GM12878 (cell line): ENCODE data around the gene ZNF174. TPM values are rescaled to one million over a fixed set of nuclear protein-coding genes. Genes with fewer than 3 reads are reported as not detected.

Experiments
- ATAC-seq: fragments of 200-7000 bp; cut with Tn5 transposase; 3 replicates; pipeline ENCODE4 v1.9.1; 2020; ENCODE audit warnings: mild to moderate bottlenecking, moderate library complexity
- BruUV-seq: library from RNA; stranded (reverse); fragments of 400-500 nt; replicated peaks from 2 replicates; lab custom pipeline; 2021; lab: Mats Ljungman, UMichigan
- CTCF ChIA-PET: fragments of 300-600 bp; sonication (Branson Sonifier 250); formaldehyde crosslinking; extraction: SDS; loops from one replicate; lab custom pipeline; 2021; ENCODE audit warnings: inconsistent platforms; lab: Yijun Ruan, JAX
- POLR2A ChIA-PET: fragments of 350-600 bp; formaldehyde crosslinking; extraction: SDS; loops from one replicate; lab custom pipeline; 2021; ENCODE audit warnings: inconsistent platforms; lab: Charles Lee
- RAD21 ChIA-PET: fragments of 300-600 bp; sonication (Branson Sonifier 250); formaldehyde crosslinking; loops from one replicate; lab custom pipeline; 2023; ENCODE audit warnings: antibody characterized with exemption; ENCODE audit not compliant: unreplicated experiment; lab: Charles Lee
- SMC1A ChIA-PET: fragments of 300-600 bp; sonication (Branson Sonifier 250); formaldehyde crosslinking; loops from one replicate; lab custom pipeline; 2023; ENCODE audit not compliant: unreplicated experiment, uncharacterized antibody; lab: Charles Lee
- DNase-seq: peaks from one replicate; pipeline ENCODE4 v3.0.0-alpha.2; 2011; ENCODE audit warnings: low read depth, low spot score
- FAIRE-seq: peaks from 3 replicates; lab custom pipeline; 2011; peaks lifted over from hg19 to GRCh38; lab: Jason Lieb, UNC
- H2AFZ ChIP-seq: 2 replicates; pipeline ENCODE4 v1.6.0; 2011; ENCODE audit warnings: low read depth, low read length, control low read depth; ENCODE audit not compliant: control insufficient read depth
- H3K27ac ChIP-seq: 2 replicates; pipeline ENCODE4 v1.5.1; 2011; ENCODE audit warnings: control low read depth; ENCODE audit not compliant: control insufficient read depth, insufficient read depth
- H3K27me3 ChIP-seq, 2 experiments: replicated peaks in 1 of 2; 2 replicates each; pipeline versions ENCODE4 v1.6.0 to v1.6.1; 2011; ENCODE audit warnings: low read length in 1 of 2; ENCODE audit not compliant: control insufficient read depth in 2 of 2, insufficient read depth in 2 of 2
- H3K36me3 ChIP-seq, 2 experiments: 2 replicates each; pipeline ENCODE4 v1.5.1; 2011; ENCODE audit warnings: low read length in 1 of 2; ENCODE audit not compliant: control insufficient read depth in 2 of 2, insufficient read depth in 2 of 2
- H3K4me1 ChIP-seq: 2 replicates; pipeline ENCODE4 v1.6.1; 2011; ENCODE audit warnings: mild to moderate bottlenecking, low read length, moderate library complexity, mixed read lengths; ENCODE audit not compliant: control insufficient read depth, insufficient read depth
- H3K4me2 ChIP-seq: 2 replicates; pipeline ENCODE4 v1.6.0; 2011; ENCODE audit warnings: control low read depth; ENCODE audit not compliant: control insufficient read depth, insufficient read depth
- H3K4me3 ChIP-seq: fragments of 200-600 bp; sonication (generic); 2 replicates; pipeline ENCODE4 v1.5.1; 2016
- H3K79me2 ChIP-seq: 2 replicates; pipeline ENCODE4 v1.6.0; 2011; ENCODE audit warnings: low read length; ENCODE audit not compliant: control insufficient read depth, insufficient read depth
- H3K9ac ChIP-seq: 2 replicates; pipeline ENCODE4 v1.8.0; 2011; ENCODE audit warnings: low read length, control low read depth, mixed read lengths; ENCODE audit not compliant: control insufficient read depth, insufficient read depth
- H3K9me3 ChIP-seq: replicated peaks from 3 replicates; pipeline ENCODE4 v1.5.1; 2011; ENCODE audit warnings: mild to moderate bottlenecking, low read length; ENCODE audit not compliant: control insufficient read depth, insufficient read depth
- H4K20me1 ChIP-seq: 2 replicates; pipeline ENCODE4 v1.6.0; 2011; ENCODE audit not compliant: control insufficient read depth, insufficient read depth
- ASH2L ChIP-seq: fragments of 300-600, 200-600 bp; sonication (generic); IDR thresholded peaks from 2 replicates; pipeline ENCODE4 v1.6.1; 2017; ENCODE audit warnings: low read depth, mild to moderate bottlenecking, borderline replicate concordance
- ATF7 ChIP-seq: fragments of 450-650 bp; IDR thresholded peaks from 2 replicates; pipeline ENCODE4 v1.6.1; 2016; ENCODE audit warnings: low read depth, mild to moderate bottlenecking
- BMI1 ChIP-seq: fragments of 450-650 bp; IDR thresholded peaks from 2 replicates; pipeline ENCODE4 v1.6.1; 2016; ENCODE audit warnings: mild to moderate bottlenecking, moderate library complexity, borderline replicate concordance
- CBX5 ChIP-seq: sonication (generic); IDR thresholded peaks from 2 replicates; pipeline ENCODE4 v1.6.1; 2016; ENCODE audit warnings: low read depth, moderate library complexity, mild to moderate bottlenecking, inconsistent platforms
- CHD1 ChIP-seq: IDR thresholded peaks from 2 replicates; pipeline ENCODE4 v1.6.1; 2012; ENCODE audit warnings: low read depth, low read length, improper control_type of control experiment
- GATAD2B ChIP-seq: fragments of 450-650 bp; conservative IDR thresholded peaks from 2 replicates; pipeline ENCODE4 v1.6.1; 2017; ENCODE audit warnings: low read depth, mild to moderate bottlenecking, moderate library complexity
- HDGF ChIP-seq: fragments of 450-650 bp; IDR thresholded peaks from 2 replicates; pipeline ENCODE4 v1.6.1; 2016; ENCODE audit warnings: antibody characterized with exemption
- KAT2A ChIP-seq: conservative IDR thresholded peaks from 2 replicates; pipeline ENCODE4 v1.6.1; 2011; ENCODE audit warnings: low read depth, low read length; ENCODE audit not compliant: control insufficient read depth
- KLF5 ChIP-seq: fragments of 450-650 bp; IDR thresholded peaks from 2 replicates; pipeline ENCODE4 v1.6.1; 2014; ENCODE audit warnings: mild to moderate bottlenecking; ENCODE audit not compliant: partially characterized antibody
- NBN ChIP-seq: fragments of 450-650 bp; IDR thresholded peaks from 2 replicates; pipeline ENCODE4 v1.6.1; 2016
- NFIC ChIP-seq: IDR thresholded peaks from 2 replicates; pipeline ENCODE4 v1.6.1; 2012; ENCODE audit warnings: low read depth, mild to moderate bottlenecking, inconsistent platforms, low read length, moderate library complexity
- NKRF ChIP-seq: fragments of 450-650 bp; conservative IDR thresholded peaks from 2 replicates; pipeline ENCODE4 v1.6.1; 2017; ENCODE audit warnings: mild to moderate bottlenecking, moderate library complexity
- RAD51 ChIP-seq: fragments of 450-650 bp; IDR thresholded peaks from 2 replicates; pipeline ENCODE4 v1.6.1; 2016; ENCODE audit warnings: moderate library complexity, mild to moderate bottlenecking, inconsistent platforms
- RELA ChIP-seq: fragments of 450-650 bp; IDR thresholded peaks from 2 replicates; pipeline ENCODE4 v1.8.0; 2014; ENCODE audit warnings: borderline replicate concordance; ENCODE audit not compliant: partially characterized antibody
- SIX5 ChIP-seq: IDR thresholded peaks from 2 replicates; pipeline ENCODE4 v1.6.1; 2011; ENCODE audit warnings: mild to moderate bottlenecking, low read depth, low read length, moderate library complexity; ENCODE audit not compliant: severe bottlenecking
- SREBF2 ChIP-seq: IDR thresholded peaks from 2 replicates; pipeline ENCODE4 v1.6.1; 2012; ENCODE audit warnings: mild to moderate bottlenecking, low read length
- ZNF384 ChIP-seq: IDR thresholded peaks from 2 replicates; pipeline ENCODE4 v1.6.1; 2012; ENCODE audit warnings: low read depth, mild to moderate bottlenecking, low read length, improper control_type of control experiment, borderline replicate concordance
- ZNF592 ChIP-seq: fragments of 450-650 bp; IDR thresholded peaks from 2 replicates; pipeline ENCODE4 v1.6.1; 2017; ENCODE audit warnings: mild to moderate bottlenecking, moderate library complexity
- ZSCAN29 ChIP-seq: fragments of 450-650 bp; IDR thresholded peaks from 2 replicates; pipeline ENCODE4 v1.6.1; 2017; ENCODE audit warnings: mild to moderate bottlenecking, moderate library complexity
- WGBS: methylation state at CpG from one replicate; pipeline ENCODE4 v1.1.6; 2016; ENCODE audit warnings: low lambda C conversion rate; ENCODE audit not compliant: insufficient replicate concordance, insufficient coverage; ENCODE audit errors: missing lambda C conversion rate; 5-methylcytosine and 5-hydroxymethylcytosine counted together
- in situ Hi-C: fragments of 300-500 bp; cut with MboI; formaldehyde crosslinking; loops from 9 replicates; pipeline ENCODE4 v1.14.3; 2018; ENCODE audit warnings: mixed read lengths
- intact Hi-C: fragments of 100-400 bp; cut with micrococcal nuclease; formaldehyde crosslinking; loops from one replicate; pipeline ENCODE4 v1.14.2; 2022; ENCODE audit not compliant: unreplicated experiment
- polyA plus RNA-seq, 11 experiments: library from polyadenylated mRNA; depleted of rRNA in 4 of 11; unstranded in 6 of 11; stranded (reverse) in 5 of 11; fragments of >200 nt; fragmentation: Nextera tagmentation in 4 of 11; fragmentation: Illumina TruSeq in 1 of 11; extraction: Ambion mirVana in 4 of 11; extraction: Trizol in 1 of 11; gene quantifications; 1 replicate in 1 of 11; 2 replicates in 10 of 11; pipeline versions ENCODE4 v1.2.1 to v1.2.3, GENCODE V29; 2011 to 2016; ENCODE audit warnings: inconsistent platforms in 2 of 11, missing spikeins in 2 of 11, low read depth in 1 of 11
- total RNA-seq, 4 experiments: library from RNA; depleted of rRNA in 3 of 4; stranded (reverse); fragments of >200 nt in 3 of 4; fragmentation: Illumina TruSeq in 1 of 4; extraction: Trizol in 1 of 4; gene quantifications; 2 replicates each; pipeline versions ENCODE4 v1.2.1 to v1.2.3, GENCODE V29; 2013 to 2021

Gene ZNF174
- total and polyA plus RNA-seq, 10 of the 15 experiments (the other 5 are each of a cell fraction or from before 2014, with no cell fraction given): 3.0 to 14.3 (median 10.1) TPM

- 78% methylated on average over 11 of the region's 11 CpGs for WGBS
- ChIA-PET SMC1A (no interaction called here), POLR2A (no interaction called here), CTCF (no interaction called here), RAD21 (no interaction called here)
- DNase-seq (no peak), FAIRE-seq (no peak), ATAC-seq (no peak)
- H3K4me1 ChIP-seq: no peaks in the 10 kb centered on the region
- H3K27me3 ChIP-seq: no peaks in the 10 kb centered on the region
- H2AFZ ChIP-seq: no peak overlapping the region
- no peak overlapping the region for H3K27ac ChIP-seq
- intact Hi-C loops: no loop called here
- peaks cover 3% of the 10 kb centered on the region; the same call in 2 of the 3 replicates for H3K9me3 ChIP-seq
- no TSS peak for BruUV-seq
- H4K20me1 ChIP-seq: no peaks in the 10 kb centered on the region
- in situ Hi-C loops: no loop called here
- H3K4me2 ChIP-seq: no peak overlapping the region
- TF ChIP-seq ZNF384: no peak
- TF ChIP-seq HDGF: no peak
- no peak for TF ChIP-seq CHD1
- no peak for TF ChIP-seq SREBF2
- no peak for TF ChIP-seq ZSCAN29
- TF ChIP-seq ATF7: no peak
- no peak for TF ChIP-seq NKRF
- TF ChIP-seq KAT2A: no peak
- no peak for TF ChIP-seq RELA
- no peak for TF ChIP-seq NFIC
- TF ChIP-seq SIX5: no peak
- no peak for TF ChIP-seq KLF5
- no peak for TF ChIP-seq CBX5
- no peak for TF ChIP-seq BMI1
- no peak for TF ChIP-seq RAD51
- TF ChIP-seq ASH2L: no peak
- no peak for TF ChIP-seq GATAD2B
- TF ChIP-seq ZNF592: no peak
- TF ChIP-seq NBN: no peak
- H3K36me3 ChIP-seq: no peaks in the 10 kb centered on the region
- H3K79me2 ChIP-seq: no peaks in the 10 kb centered on the region
- H3K4me3 ChIP-seq: no peak overlapping the region
- H3K9ac ChIP-seq: no peak overlapping the region
Measured at GRCh38 chr16:3369073-3369472, 31.9 kb upstream of the ZNF174 start.
